Pancreas (tissue), 10 donors: Measurements from ENCODE around the gene TCF3. TPM values are rescaled to one million over a fixed set of nuclear protein-coding genes. Genes with fewer than 3 reads are reported as not detected.
A peak's percentile ranks its signal among the peaks of the same experiment; 100 is the strongest.
"Not testable (repeated sequence)": the region's sequence is repeated elsewhere in the genome, so short reads cannot be mapped to it uniquely, and the experiment has no call there.

ENCODE experiments used
- ATAC-seq, 4 donors: fragments of 200-7000 bp; cut with Tn5 transposase; one replicate each; pipeline versions ENCODE4 v1.8.0 to v1.9.1; 2020; ENCODE audit warnings: mild to moderate bottlenecking in 4 of 4, moderate library complexity in 4 of 4
- DNase-seq, 6 donors: peaks; one replicate each; pipeline ENCODE4 v3.0.0-alpha.2; 2020
- FAIRE-seq: peaks from 2 replicates; lab custom pipeline; 2012; peaks lifted over from hg19 to GRCh38; lab: Jason Lieb, UNC
- H3K27ac ChIP-seq, 4 donors: fragments of 200-600 bp; sonication (generic); 1 replicate in 3 of 4; 2 replicates in 1 of 4; pipeline versions ENCODE4 v1.5.0 to v1.8.0; 2020
- H3K27me3 ChIP-seq, 4 donors: fragments of 200-600 bp; one replicate each; pipeline ENCODE4 v1.8.0; 2021
- H3K36me3 ChIP-seq, 3 donors: fragments of 200-600 bp; sonication (generic) in 1 of 3; one replicate each; pipeline versions ENCODE4 v1.5.0 to v1.8.0; 2020 to 2021
- H3K4me1 ChIP-seq, 3 donors: fragments of 200-600 bp; one replicate each; pipeline ENCODE4 v1.8.0; 2021
- H3K4me3 ChIP-seq, 4 donors: fragments of 200-600 bp; sonication (generic) in 2 of 4; one replicate each; pipeline versions ENCODE4 v1.5.0 to v1.8.0; 2020 to 2021
- H3K9me3 ChIP-seq, 4 donors: fragments of 200-600 bp; one replicate each; pipeline ENCODE4 v1.8.0; 2021
- CTCF ChIP-seq, 4 donors: fragments of 200-600 bp; sonication (generic) in 3 of 4; IDR thresholded peaks; one replicate each; pipeline versions ENCODE4 v1.5.0 to v1.8.0; 2021; ENCODE audit warnings: antibody characterized with exemption in 4 of 4
- WGBS, 2 donors: extraction: QIAGEN DNeasy Blood & Tissue Kit; methylation state at CpG; one replicate each; pipeline ENCODE4 v1.1.7; 2013; 5-methylcytosine and 5-hydroxymethylcytosine counted together
- intact Hi-C, 3 donors: fragments of 100-400 bp; cut with DNase I; formaldehyde crosslinking; loops; one replicate each; pipeline versions ENCODE4 v1.11.1 to v1.14.2; 2022
- polyA plus RNA-seq, 2 donors: library from polyadenylated mRNA; stranded (reverse); fragments of 200-250 nt; gene quantifications; one replicate each; pipeline ENCODE4 v1.2.3, GENCODE V29; 2013
- total RNA-seq, 6 donors: library from RNA; stranded (reverse); fragmentation: NEBNext Ultra II Directional in 4 of 6; extraction: Animal tissue kit (Norgen Biotek cat#: 25700) in 4 of 6; gene quantifications; one replicate each; pipeline versions ENCODE4 v1.2.1 to v1.2.4, GENCODE V29; 2021 to 2023
- donor health status: healthy with polysubstance abuse.
- donor health status: DM: no; HTN: no; CAD: no; lungs with moderate emphysema.
- donor health status: DM: no; HTN: no; CAD: no.
- donor health status: control.
- donor health status: control.
- donor health status: Bipolar disorder and iron deficiency.
- donor health status: DM: yes; HTN: yes; CAD: no.
- donor health status: DM: no; HTN: no; CAD: no.
- donor health status: DM: no; HTN: no; CAD: no.
- donor health status: DM: yes; HTN: yes; CAD: no.

The TCF3 gene
- total and polyA plus RNA-seq, 8 donors: 19.8 to 41.9 (median 26.7) TPM

DNA sequence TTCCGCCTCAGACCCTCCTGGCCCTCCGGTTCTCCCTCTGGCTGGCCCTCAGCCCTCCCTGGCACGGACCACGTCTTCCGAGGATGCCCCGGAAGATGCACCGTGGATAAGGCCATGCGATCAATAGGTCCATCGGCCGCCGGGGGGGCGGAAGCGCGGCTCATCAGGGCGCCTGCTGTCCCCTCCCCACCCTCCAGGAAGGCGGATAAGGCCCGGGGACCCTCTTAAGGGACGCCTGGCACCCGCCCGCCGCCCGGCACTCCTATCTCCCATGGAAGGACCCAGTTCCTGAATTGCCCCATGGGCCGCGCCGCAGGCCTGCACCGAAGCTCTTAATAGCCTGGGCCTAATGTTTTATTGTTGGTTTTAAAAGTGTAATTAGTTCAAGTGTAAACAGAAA lies 46.2 kb upstream of the TCF3 start:
- no peaks in the 10 kb centered on the region for H3K4me1 ChIP-seq
- no peak overlapping the region for H3K4me3 ChIP-seq
- no peaks in the 10 kb centered on the region for H3K9me3 ChIP-seq
- ATAC-seq: no peak
- no peak for TF ChIP-seq CTCF (IDR thresholded peaks at IDR 0.05)
- H3K36me3 ChIP-seq: no peaks in the 10 kb centered on the region
- no peak for FAIRE-seq
- H3K27me3 ChIP-seq: peaks cover 0 to 15% (median 0%) of the 10 kb centered on the region in 4 donors
- no peak overlapping the region for H3K27ac ChIP-seq
- no peak for DNase-seq
- intact Hi-C loops: no loop called here
- WGBS, 2 donors: 77 to 86% methylated on average over 26 of the region's 26 CpGs

- H3K4me3 ChIP-seq, H3K4me1 ChIP-seq, H3K9me3 ChIP-seq, ATAC-seq, H3K36me3 ChIP-seq, intact Hi-C loops, FAIRE-seq, H3K27ac ChIP-seq, DNase-seq: not testable (repeated sequence)
- WGBS, 2 donors: 81 to 86% methylated on average over 12 of the region's 12 CpGs
- H3K27me3 ChIP-seq: peaks cover 0 to 24% (median 2%) of the 10 kb centered on the region in 4 donors
These were observed 43.1 kb upstream of the TCF3 start for GRCh38 chr19:1695481-1695880.

GRCh38 chr19:1691589-1692290 lies 39.3 kb upstream of the TCF3 start:
- FAIRE-seq (no peak), DNase-seq (no peak), ATAC-seq (no peak)
- Histone ChIP-seq H3K4me3 (no peak overlapping the region), H3K36me3 (no peaks in the 10 kb centered on the region), H3K27ac (no peak overlapping the region), H3K4me1 (no peaks in the 10 kb centered on the region), H3K27me3 (peaks cover 0 to 18% (median 2%) of the 10 kb centered on the region in 4 donors), H3K9me3 (no peaks in the 10 kb centered on the region)
- no peak for TF ChIP-seq CTCF (IDR thresholded peaks at IDR 0.05)
- intact Hi-C loops: no loop called here
- 33 to 42% methylated on average over 16 to 18 of the region's 18 CpGs for WGBS, 2 donors

DNA sequence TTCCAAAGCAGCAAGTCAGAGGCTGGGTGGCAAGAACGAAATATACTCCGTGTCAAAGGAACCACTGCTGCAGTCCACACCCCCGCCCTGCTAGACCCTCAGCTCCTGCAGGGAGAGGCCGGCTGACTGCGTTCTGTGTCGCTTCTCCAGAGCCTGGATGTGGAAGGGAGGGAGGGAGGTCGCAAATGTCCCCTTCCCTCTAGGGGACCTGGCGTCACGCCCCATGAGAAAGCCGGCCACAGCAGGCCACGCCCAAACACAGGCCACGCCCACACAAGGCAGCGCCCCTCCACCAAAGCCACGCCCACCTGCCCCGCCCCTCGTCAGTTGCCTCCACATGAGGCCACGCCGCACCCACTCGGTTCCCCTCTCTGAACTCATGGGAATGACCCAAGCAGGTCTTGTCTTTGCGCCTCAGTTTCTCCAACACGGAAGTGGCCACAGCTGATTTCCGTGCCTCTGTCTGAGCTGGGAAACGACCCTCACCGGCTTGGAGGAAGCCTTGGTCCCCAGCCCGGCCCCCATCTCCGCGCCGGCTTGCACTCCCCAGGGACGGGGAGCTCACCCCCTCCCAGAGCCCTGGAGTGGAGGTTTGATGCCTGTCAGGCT lies 38.4 kb upstream of the TCF3 start:
- no peaks in the 10 kb centered on the region for H3K36me3 ChIP-seq
- FAIRE-seq: no peak
- WGBS, 2 donors: 13 to 16% methylated on average over 21 to 29 of the region's 29 CpGs
- peaks cover 0 to 18% (median 2%) of the 10 kb centered on the region in 4 donors for H3K27me3 ChIP-seq
- no peak overlapping the region for H3K4me3 ChIP-seq
- peak in 3 of 6 donors; percentile 51 to 76 (median 66) for DNase-seq
- no peaks in the 10 kb centered on the region for H3K9me3 ChIP-seq
- ATAC-seq: peak in 1 of 4 donors; percentile 77
- H3K27ac ChIP-seq: no peak overlapping the region
- no peak for TF ChIP-seq CTCF (IDR thresholded peaks at IDR 0.05)
- intact Hi-C loops: no loop called here
- no peaks in the 10 kb centered on the region for H3K4me1 ChIP-seq

DNA sequence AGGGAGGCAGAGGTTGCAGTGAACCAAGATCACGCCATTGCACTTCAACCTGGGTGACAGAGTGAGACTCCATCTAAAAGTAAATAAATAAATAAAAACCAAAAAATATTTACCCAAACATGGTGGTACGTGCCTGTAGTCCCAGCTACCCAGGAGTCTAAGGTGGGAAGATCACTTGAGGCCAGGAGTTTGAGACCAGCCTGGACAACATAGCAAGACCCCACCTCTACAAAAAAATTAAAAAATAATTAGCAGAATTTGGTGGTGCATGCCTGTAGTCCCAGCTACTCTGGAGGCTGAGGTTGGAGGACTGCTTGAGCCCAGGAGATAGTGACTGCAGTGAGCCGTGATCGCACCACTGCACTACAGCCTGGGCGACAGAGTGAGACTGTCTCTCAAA lies 33.4 kb upstream of the TCF3 start:
- ATAC-seq, FAIRE-seq, intact Hi-C loops, H3K27ac ChIP-seq, H3K36me3 ChIP-seq, H3K4me1 ChIP-seq, H3K9me3 ChIP-seq, DNase-seq, H3K4me3 ChIP-seq: not testable (repeated sequence)
- H3K27me3 ChIP-seq: peaks cover 0 to 12% (median 0%) of the 10 kb centered on the region in 4 donors
- 85 to 88% methylated on average over 5 of the region's 5 CpGs for WGBS, 2 donors

- no peak for DNase-seq
- 16 to 22% methylated on average over 19 of the region's 19 CpGs for WGBS, 2 donors
- ATAC-seq: no peak
- no peaks in the 10 kb centered on the region for H3K4me1 ChIP-seq
- no peak overlapping the region for H3K4me3 ChIP-seq
- no peak for FAIRE-seq
- intact Hi-C loops: no loop called here
- H3K36me3 ChIP-seq: no peaks in the 10 kb centered on the region
- H3K27me3 ChIP-seq: peaks cover 0 to 5% (median 0%) of the 10 kb centered on the region in 4 donors
- H3K9me3 ChIP-seq: no peaks in the 10 kb centered on the region
- no peak overlapping the region for H3K27ac ChIP-seq
- TF ChIP-seq CTCF (IDR thresholded peaks at IDR 0.05): no peak
These were observed 32.6 kb upstream of the TCF3 start for GRCh38 chr19:1685046-1685445.
